Vagina (tissue), 2 donors: ENCODE data around the gene ATP2C2. TPM values are rescaled to one million over a fixed set of nuclear protein-coding genes. Genes with fewer than 3 reads are reported as not detected.

Experiments used
- DNase-seq, 2 donors: peaks; one replicate each; pipeline ENCODE4 v3.0.0-alpha.2; 2017; ENCODE audit errors: extremely low spot score in 2 of 2
- H3K27ac ChIP-seq: fragments of 200-600 bp; sonication (generic); one replicate; pipeline ENCODE4 v1.5.1; 2019
- H3K27me3 ChIP-seq: fragments of 200-600 bp; sonication (generic); one replicate; pipeline ENCODE4 v1.5.1; 2019
- H3K36me3 ChIP-seq, 2 donors: fragments of 200-600 bp; sonication (generic); one replicate each; pipeline ENCODE4 v1.5.1; 2017 to 2019
- H3K4me1 ChIP-seq: fragments of 200-600 bp; sonication (generic); one replicate; pipeline ENCODE4 v1.5.1; 2019
- H3K4me3 ChIP-seq, 2 donors: fragments of 200-600 bp; sonication (generic); 1 replicate in 1 of 2; 2 replicates in 1 of 2; pipeline ENCODE4 v1.5.1; 2016 to 2019
- H3K9me3 ChIP-seq: fragments of 200-600 bp; sonication (generic); one replicate; pipeline ENCODE4 v1.5.1; 2019
- CTCF ChIP-seq, 3 experiments: fragments of 450-650 bp in 2 of 3; fragments of 200-600 bp in 1 of 3; sonication (generic) in 1 of 3; IDR thresholded peaks; one replicate each; pipeline ENCODE4 v1.5.1; 2017 to 2019; ENCODE audit warnings: antibody characterized with exemption in 3 of 3, mild to moderate bottlenecking in 2 of 3, moderate library complexity in 2 of 3
- POLR2A ChIP-seq, 2 donors: fragments of 450-650 bp; IDR thresholded peaks; one replicate each; pipeline ENCODE4 v1.6.1; 2017; ENCODE audit warnings: antibody characterized with exemption in 2 of 2, mild to moderate bottlenecking in 2 of 2, moderate library complexity in 2 of 2
- POLR2AphosphoS5 ChIP-seq, 2 donors: sonication (generic); formaldehyde crosslinking; IDR thresholded peaks; one replicate each; pipeline ENCODE4 v1.9.0; 2017; ENCODE audit warnings: antibody characterized with exemption in 2 of 2, mild to moderate bottlenecking in 2 of 2, low read depth in 1 of 2; ENCODE audit not compliant: insufficient read depth in 1 of 2
- intact Hi-C: fragments of 100-400 bp; cut with DNase I; formaldehyde crosslinking; loops from one replicate; pipeline ENCODE4 v1.15.1; 2023
- total RNA-seq: library from RNA; depleted of rRNA; stranded (reverse); fragments of >200 nt; gene quantifications from one replicate; pipeline ENCODE4 v1.2.3, GENCODE V29; 2016

Gene ATP2C2
- total RNA-seq, 1 donor from 2014 or later = 35.1 TPM

DNA sequence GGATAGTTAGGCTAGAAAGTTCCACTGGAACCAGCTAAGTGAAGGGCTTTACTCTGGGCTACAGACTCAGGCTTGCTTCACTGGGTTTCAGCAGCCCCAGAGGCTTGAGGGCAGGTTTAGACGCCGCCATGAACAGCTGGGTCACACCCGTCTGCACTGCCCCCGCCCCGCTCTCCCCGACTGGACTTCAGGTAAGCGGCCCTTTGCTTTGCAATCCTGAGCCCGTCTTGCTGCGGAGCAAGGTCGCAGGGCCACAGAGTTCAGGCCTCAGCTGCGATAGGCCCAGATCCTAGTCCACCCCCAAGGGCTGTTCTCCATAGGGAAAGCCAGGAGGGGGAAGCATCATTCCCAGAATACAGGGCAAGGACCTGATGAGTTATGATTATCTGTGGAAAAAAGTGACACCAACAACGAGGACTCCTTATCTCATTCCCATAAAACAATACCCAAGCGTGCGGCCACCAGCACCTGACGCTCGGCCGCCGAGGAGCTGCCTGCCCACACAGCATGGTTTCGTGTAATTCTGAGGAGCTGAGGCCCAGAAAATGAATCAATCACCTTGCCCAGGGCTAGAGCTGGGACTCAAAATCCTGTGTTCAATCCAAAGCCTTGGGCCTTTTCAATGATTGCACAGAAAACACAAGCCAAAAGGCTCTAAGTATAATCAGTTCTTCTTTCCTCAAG is 115.7 kb downstream of the ATP2C2 start:
- Histone ChIP-seq H3K4me1 (peaks cover 4% of the 10 kb centered on the region), H3K27ac (no peak overlapping the region), H3K36me3 (peaks cover 0 to 37% of the 10 kb centered on the region in 2 donors), H3K27me3 (no peaks in the 10 kb centered on the region), H3K4me3 (no peak overlapping the region), H3K9me3 (no peaks in the 10 kb centered on the region)
- TF ChIP-seq POLR2A (IDR thresholded peaks at IDR 0.05) (no peak), POLR2AphosphoS5 (IDR thresholded peaks at IDR 0.05; ENCODE audit: insufficient read depth in 1 of 2, low read depth in 1 of 2) (no peak), CTCF (IDR thresholded peaks at IDR 0.05) (no peak)
- intact Hi-C loops = loop anchor here (5.0 to 10.0 kb wide), 2 partner anchors 207 to 519 kb away; partner anchors contain the start of gene NECAB2
- peak; percentile 64 to 65 for DNase-seq

DNA sequence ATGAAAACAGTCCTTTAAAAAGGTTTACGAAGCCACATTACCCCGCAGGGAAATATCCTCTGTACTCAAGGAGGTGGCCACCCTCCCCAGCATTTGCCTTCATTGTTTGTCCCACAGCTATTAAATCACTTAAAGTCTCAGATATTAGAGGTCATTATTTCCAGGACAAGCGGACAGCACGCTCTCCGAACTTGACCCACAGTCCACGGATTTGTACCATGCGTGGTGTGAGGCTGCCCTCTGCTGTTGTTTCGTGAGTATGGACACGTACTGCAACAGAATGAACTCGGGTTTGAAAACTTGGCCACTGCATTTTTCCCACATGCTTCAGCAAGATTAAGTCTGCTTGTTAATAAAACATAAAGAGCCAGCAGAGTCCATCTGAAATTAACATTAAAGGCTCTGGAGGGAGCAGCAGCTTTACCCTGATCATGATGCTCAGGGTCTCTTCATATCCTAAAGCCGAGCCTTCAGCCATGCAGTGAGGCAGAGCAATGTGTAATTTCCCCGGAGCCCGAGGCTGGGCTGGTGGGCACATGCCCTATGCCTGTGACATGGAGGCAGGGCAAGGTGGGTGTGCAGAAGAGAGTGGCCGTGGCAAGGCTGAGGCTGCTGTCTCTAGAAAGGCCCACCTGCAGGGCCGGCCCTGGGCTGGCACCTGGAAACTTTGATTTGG is 116.4 kb downstream of the ATP2C2 start:
- intact Hi-C loops = loop anchor here (5.0 to 10.0 kb wide), 2 partner anchors 207 to 520 kb away; partner anchors contain the start of gene NECAB2
- H3K36me3 ChIP-seq = peaks cover 0 to 41% of the 10 kb centered on the region in 2 donors
- DNase-seq = peak; percentile 52 to 62

DNA sequence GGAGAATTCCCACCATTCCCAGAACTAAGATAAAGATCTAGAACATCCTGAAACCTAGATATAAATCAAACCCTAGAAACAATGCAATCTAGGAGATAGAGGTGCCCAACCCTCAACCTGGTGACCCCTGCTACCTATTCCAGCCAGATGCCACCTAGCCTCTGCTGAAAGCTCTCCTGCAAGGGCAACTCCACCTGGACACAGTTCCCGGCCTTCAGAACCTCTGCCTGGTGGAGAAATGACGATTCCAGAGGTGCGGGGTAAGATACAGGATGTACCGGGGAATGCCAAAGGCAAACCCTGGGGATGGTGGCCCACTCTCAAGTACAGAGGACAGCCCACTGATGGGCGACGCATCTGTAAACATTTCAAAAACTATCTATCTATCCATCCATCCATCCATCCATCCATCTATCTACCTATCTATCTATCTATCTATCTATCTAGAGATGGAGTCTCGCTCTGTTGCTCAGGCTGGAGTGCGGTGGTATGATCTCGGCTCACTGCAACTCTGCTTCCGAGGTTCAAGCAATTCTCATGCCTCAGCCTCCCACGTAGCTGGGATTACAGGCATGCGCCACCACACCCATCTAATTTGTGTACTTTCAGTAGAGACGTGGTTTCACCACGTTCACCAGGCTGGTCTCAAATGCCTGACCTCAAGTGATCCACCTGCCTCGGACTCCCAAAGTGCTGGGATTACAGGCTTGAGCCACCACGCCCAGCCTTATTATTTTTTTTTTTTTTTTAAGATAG is 117.1 kb downstream of the ATP2C2 start:
- Histone ChIP-seq H3K4me3 (no peak overlapping the region), H3K27ac (no peak overlapping the region), H3K4me1 (peaks cover 4% of the 10 kb centered on the region), H3K9me3 (no peaks in the 10 kb centered on the region), H3K27me3 (no peaks in the 10 kb centered on the region), H3K36me3 (peaks cover 0 to 37% of the 10 kb centered on the region in 2 donors)
- intact Hi-C loops = loop anchor here (10.0 kb wide), 1 partner anchor 521 kb away; the partner anchor contains the start of gene NECAB2
- TF ChIP-seq POLR2AphosphoS5 (IDR thresholded peaks at IDR 0.05; ENCODE audit: insufficient read depth in 1 of 2, low read depth in 1 of 2) (no peak), POLR2A (IDR thresholded peaks at IDR 0.05) (no peak), CTCF (IDR thresholded peaks at IDR 0.05) (no peak)
- DNase-seq = peak; percentile 43 to 77

More for the DNA sequence above, 116.4 kb downstream of the ATP2C2 start:
- peak; percentile 59 to 78 (median 60) for TF ChIP-seq CTCF (IDR thresholded peaks at IDR 0.05)
- no peak for TF ChIP-seq POLR2AphosphoS5 (IDR thresholded peaks at IDR 0.05; ENCODE audit: insufficient read depth in 1 of 2, low read depth in 1 of 2)
- Histone ChIP-seq H3K4me1 (peaks cover 4% of the 10 kb centered on the region), H3K27ac (no peak overlapping the region), H3K9me3 (no peaks in the 10 kb centered on the region), H3K4me3 (no peak overlapping the region), H3K27me3 (no peaks in the 10 kb centered on the region)

DNA sequence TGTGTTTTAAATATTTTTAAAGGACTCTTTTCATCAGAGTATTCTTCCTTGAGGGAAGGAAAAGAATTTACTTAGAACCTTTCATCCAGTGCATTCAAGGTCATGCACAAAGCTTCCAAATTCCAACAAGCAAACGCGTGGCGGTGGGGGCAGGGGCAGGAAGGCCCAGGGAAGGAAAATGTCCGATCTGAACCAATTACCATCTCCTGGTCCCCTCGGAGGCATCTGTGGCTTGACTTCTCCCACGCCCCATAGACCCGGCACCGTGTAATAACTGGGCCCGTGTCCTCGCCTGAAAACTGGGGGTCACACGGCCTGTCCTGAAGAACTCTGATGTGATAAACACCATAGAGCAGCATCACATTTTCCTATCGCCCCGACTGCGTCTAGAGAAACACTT is 117.8 kb downstream of the ATP2C2 start:
- no peak overlapping the region for H3K27ac ChIP-seq
- intact Hi-C loops = loop anchor here (10.0 kb wide), 1 partner anchor 521 kb away; the partner anchor contains the start of gene NECAB2
- no peaks in the 10 kb centered on the region for H3K27me3 ChIP-seq
- H3K4me3 ChIP-seq = no peak overlapping the region
- H3K9me3 ChIP-seq = no peaks in the 10 kb centered on the region
- no peak for DNase-seq
- TF ChIP-seq POLR2A (IDR thresholded peaks at IDR 0.05) (no peak), CTCF (IDR thresholded peaks at IDR 0.05) (no peak), POLR2AphosphoS5 (IDR thresholded peaks at IDR 0.05; ENCODE audit: insufficient read depth in 1 of 2, low read depth in 1 of 2) (no peak)
- peaks cover 4% of the 10 kb centered on the region for H3K4me1 ChIP-seq
- peaks cover 0 to 34% of the 10 kb centered on the region in 2 donors for H3K36me3 ChIP-seq
